ENCODE measurements around the gene MECP2.

Gene MECP2

GRCh38 chrX:154072192-154072591 lies 25.3 kb downstream of the MECP2 start:
- H3K9ac ChIP-seq (ENCODE audit: low read length in 5 of 5), result no peak overlapping the region
- H3K27me3 ChIP-seq (ENCODE audit: control insufficient read depth in 5 of 5, insufficient read depth in 4 of 5, low read length in 5 of 5), result peaks cover 0 to 7% (median 0%) of the 10 kb centered on the region in 5 donors
- peaks cover 0 to 9% (median 0%) of the 10 kb centered on the region in 5 donors for H3K4me1 ChIP-seq (ENCODE audit: control insufficient read depth in 5 of 5, insufficient read depth in 5 of 5, low read length in 5 of 5)
- no peak overlapping the region for H3K4me3 ChIP-seq (ENCODE audit: low read depth in 1 of 5, low read length in 5 of 5)
- peaks cover 0 to 2% (median 0%) of the 10 kb centered on the region in 5 donors for H3K36me3 ChIP-seq (ENCODE audit: control insufficient read depth in 5 of 5, insufficient read depth in 5 of 5, low read length in 5 of 5)
- H3K27ac ChIP-seq (ENCODE audit: low read depth, low read length), result no peak overlapping the region
- H3K9me3 ChIP-seq (ENCODE audit: control insufficient read depth in 5 of 5, low read length in 5 of 5), result peaks cover 0 to 3% (median 0%) of the 10 kb centered on the region in 5 donors

GRCh38 chrX:154068560-154068959 lies 29.0 kb downstream of the MECP2 start:
- Histone ChIP-seq H3K9ac (ENCODE audit: low read length in 5 of 5) (no peak overlapping the region), H3K27ac (ENCODE audit: low read depth, low read length) (no peak overlapping the region), H3K9me3 (ENCODE audit: control insufficient read depth in 5 of 5, low read length in 5 of 5) (no peaks in the 10 kb centered on the region), H3K36me3 (ENCODE audit: control insufficient read depth in 5 of 5, insufficient read depth in 5 of 5, low read length in 5 of 5) (no peaks in the 10 kb centered on the region), H3K4me1 (ENCODE audit: control insufficient read depth in 5 of 5, insufficient read depth in 5 of 5, low read length in 5 of 5) (peaks cover 0 to 18% (median 6%) of the 10 kb centered on the region in 5 donors), H3K4me3 (ENCODE audit: low read depth in 1 of 5, low read length in 5 of 5) (no peak overlapping the region), H3K27me3 (ENCODE audit: control insufficient read depth in 5 of 5, insufficient read depth in 4 of 5, low read length in 5 of 5) (peaks cover 0 to 8% (median 0%) of the 10 kb centered on the region in 5 donors)

GRCh38 chrX:154064637-154065435 lies 32.7 kb downstream of the MECP2 start:
- no peak overlapping the region for H3K9ac ChIP-seq (ENCODE audit: low read length in 5 of 5)
- no peak overlapping the region for H3K4me3 ChIP-seq (ENCODE audit: low read depth in 1 of 5, low read length in 5 of 5)
- H3K4me1 ChIP-seq (ENCODE audit: control insufficient read depth in 5 of 5, insufficient read depth in 5 of 5, low read length in 5 of 5), result peaks cover 0 to 32% (median 16%) of the 10 kb centered on the region in 5 donors
- peaks cover 0 to 18% (median 2%) of the 10 kb centered on the region in 5 donors for H3K27me3 ChIP-seq (ENCODE audit: control insufficient read depth in 5 of 5, insufficient read depth in 4 of 5, low read length in 5 of 5)
- H3K36me3 ChIP-seq (ENCODE audit: control insufficient read depth in 5 of 5, insufficient read depth in 5 of 5, low read length in 5 of 5), result peaks cover 0 to 4% (median 0%) of the 10 kb centered on the region in 5 donors
- H3K27ac ChIP-seq (ENCODE audit: low read depth, low read length), result no peak overlapping the region
- H3K9me3 ChIP-seq (ENCODE audit: control insufficient read depth in 5 of 5, low read length in 5 of 5), result no peaks in the 10 kb centered on the region

GRCh38 chrX:154063234-154063633 lies 34.3 kb downstream of the MECP2 start:
- Histone ChIP-seq H3K27me3 (ENCODE audit: control insufficient read depth in 5 of 5, insufficient read depth in 4 of 5, low read length in 5 of 5) (peaks cover 0 to 25% (median 5%) of the 10 kb centered on the region in 5 donors), H3K4me3 (ENCODE audit: low read depth in 1 of 5, low read length in 5 of 5) (no peak overlapping the region), H3K4me1 (ENCODE audit: control insufficient read depth in 5 of 5, insufficient read depth in 5 of 5, low read length in 5 of 5) (peaks cover 0 to 42% (median 22%) of the 10 kb centered on the region in 5 donors), H3K9ac (ENCODE audit: low read length in 5 of 5) (no peak overlapping the region), H3K9me3 (ENCODE audit: control insufficient read depth in 5 of 5, low read length in 5 of 5) (no peaks in the 10 kb centered on the region), H3K36me3 (ENCODE audit: control insufficient read depth in 5 of 5, insufficient read depth in 5 of 5, low read length in 5 of 5) (peaks cover 0 to 4% (median 0%) of the 10 kb centered on the region in 5 donors), H3K27ac (ENCODE audit: low read depth, low read length) (no peak overlapping the region)

- Histone ChIP-seq H3K36me3 (ENCODE audit: control insufficient read depth in 5 of 5, insufficient read depth in 5 of 5, low read length in 5 of 5) (peaks cover 0 to 4% (median 0%) of the 10 kb centered on the region in 5 donors), H3K4me1 (ENCODE audit: control insufficient read depth in 5 of 5, insufficient read depth in 5 of 5, low read length in 5 of 5) (peaks cover 0 to 46% (median 29%) of the 10 kb centered on the region in 5 donors), H3K27me3 (ENCODE audit: control insufficient read depth in 5 of 5, insufficient read depth in 4 of 5, low read length in 5 of 5) (peaks cover 0 to 28% (median 5%) of the 10 kb centered on the region in 5 donors), H3K27ac (ENCODE audit: low read depth, low read length) (no peak overlapping the region), H3K4me3 (ENCODE audit: low read depth in 1 of 5, low read length in 5 of 5) (no peak overlapping the region), H3K9ac (ENCODE audit: low read length in 5 of 5) (no peak overlapping the region), H3K9me3 (ENCODE audit: control insufficient read depth in 5 of 5, low read length in 5 of 5) (no peaks in the 10 kb centered on the region)
Observed at GRCh38 chrX:154061801-154062200, 35.7 kb downstream of the MECP2 start.

- peaks cover 0 to 50% (median 29%) of the 10 kb centered on the region in 5 donors for H3K4me1 ChIP-seq (ENCODE audit: control insufficient read depth in 5 of 5, insufficient read depth in 5 of 5, low read length in 5 of 5)
- H3K36me3 ChIP-seq (ENCODE audit: control insufficient read depth in 5 of 5, insufficient read depth in 5 of 5, low read length in 5 of 5), result peaks cover 0 to 4% (median 0%) of the 10 kb centered on the region in 5 donors
- peaks cover 0 to 25% (median 5%) of the 10 kb centered on the region in 5 donors for H3K27me3 ChIP-seq (ENCODE audit: control insufficient read depth in 5 of 5, insufficient read depth in 4 of 5, low read length in 5 of 5)
- no peak overlapping the region for H3K4me3 ChIP-seq (ENCODE audit: low read depth in 1 of 5, low read length in 5 of 5)
- H3K9ac ChIP-seq (ENCODE audit: low read length in 5 of 5), result no peak overlapping the region
- H3K27ac ChIP-seq (ENCODE audit: low read depth, low read length), result no peak overlapping the region
- H3K9me3 ChIP-seq (ENCODE audit: control insufficient read depth in 5 of 5, low read length in 5 of 5), result no peaks in the 10 kb centered on the region
Observed at GRCh38 chrX:154059729-154060245, 37.7 kb downstream of the MECP2 start.

GRCh38 chrX:154059231-154059630 lies 38.3 kb downstream of the MECP2 start:
- Histone ChIP-seq H3K9me3 (ENCODE audit: control insufficient read depth in 5 of 5, low read length in 5 of 5) (no peaks in the 10 kb centered on the region), H3K4me1 (ENCODE audit: control insufficient read depth in 5 of 5, insufficient read depth in 5 of 5, low read length in 5 of 5) (peaks cover 0 to 44% (median 29%) of the 10 kb centered on the region in 5 donors), H3K27me3 (ENCODE audit: control insufficient read depth in 5 of 5, insufficient read depth in 4 of 5, low read length in 5 of 5) (peaks cover 0 to 22% (median 5%) of the 10 kb centered on the region in 5 donors), H3K9ac (ENCODE audit: low read length in 5 of 5) (no peak overlapping the region), H3K27ac (ENCODE audit: low read depth, low read length) (no peak overlapping the region), H3K4me3 (ENCODE audit: low read depth in 1 of 5, low read length in 5 of 5) (no peak overlapping the region), H3K36me3 (ENCODE audit: control insufficient read depth in 5 of 5, insufficient read depth in 5 of 5, low read length in 5 of 5) (peaks cover 0 to 4% (median 0%) of the 10 kb centered on the region in 5 donors)

GRCh38 chrX:154058214-154058997 lies 39.1 kb downstream of the MECP2 start:
- peaks cover 0 to 4% (median 0%) of the 10 kb centered on the region in 5 donors for H3K36me3 ChIP-seq (ENCODE audit: control insufficient read depth in 5 of 5, insufficient read depth in 5 of 5, low read length in 5 of 5)
- no peak overlapping the region for H3K9ac ChIP-seq (ENCODE audit: low read length in 5 of 5)
- H3K27ac ChIP-seq (ENCODE audit: low read depth, low read length), result no peak overlapping the region
- H3K4me3 ChIP-seq (ENCODE audit: low read depth in 1 of 5, low read length in 5 of 5), result no peak overlapping the region
- peaks cover 0 to 36% (median 22%) of the 10 kb centered on the region in 5 donors for H3K4me1 ChIP-seq (ENCODE audit: control insufficient read depth in 5 of 5, insufficient read depth in 5 of 5, low read length in 5 of 5)
- peaks cover 0 to 22% (median 5%) of the 10 kb centered on the region in 5 donors for H3K27me3 ChIP-seq (ENCODE audit: control insufficient read depth in 5 of 5, insufficient read depth in 4 of 5, low read length in 5 of 5)
- no peaks in the 10 kb centered on the region for H3K9me3 ChIP-seq (ENCODE audit: control insufficient read depth in 5 of 5, low read length in 5 of 5)

- Histone ChIP-seq H3K27ac (ENCODE audit: low read depth, low read length) (no peak overlapping the region), H3K27me3 (ENCODE audit: control insufficient read depth in 5 of 5, insufficient read depth in 4 of 5, low read length in 5 of 5) (peaks cover 0 to 26% (median 5%) of the 10 kb centered on the region in 5 donors)
Observed at GRCh38 chrX:154057791-154058190, 39.7 kb downstream of the MECP2 start.

More at GRCh38 chrX:154057791-154058190, 39.7 kb downstream of the MECP2 start:
- Histone ChIP-seq H3K9ac (ENCODE audit: low read length in 5 of 5) (no peak overlapping the region), H3K9me3 (ENCODE audit: control insufficient read depth in 5 of 5, low read length in 5 of 5) (no peaks in the 10 kb centered on the region), H3K36me3 (ENCODE audit: control insufficient read depth in 5 of 5, insufficient read depth in 5 of 5, low read length in 5 of 5) (peaks cover 0 to 4% (median 0%) of the 10 kb centered on the region in 5 donors), H3K4me1 (ENCODE audit: control insufficient read depth in 5 of 5, insufficient read depth in 5 of 5, low read length in 5 of 5) (peaks cover 0 to 34% (median 22%) of the 10 kb centered on the region in 5 donors), H3K4me3 (ENCODE audit: low read depth in 1 of 5, low read length in 5 of 5) (no peak overlapping the region)

Measured in subcutaneous abdominal adipose tissue (tissue), 5 donors.